Keratinocyte (primary cell): Measurements from ENCODE around the gene ZFP36L1. TPM values are rescaled to one million over a fixed set of nuclear protein-coding genes. Genes with fewer than 3 reads are reported as not detected.

Experiments
- DNase-seq: peaks from one replicate; pipeline ENCODE4 v3.0.0-alpha.2; 2011; ENCODE audit warnings: low read depth, missing footprints, low spot score
- FAIRE-seq: peaks from 2 replicates; lab custom pipeline; 2011; peaks lifted over from hg19 to GRCh38; lab: Jason Lieb, UNC
- H2AFZ ChIP-seq: 2 replicates; pipeline ENCODE4 v1.6.0; 2012; ENCODE audit warnings: low read length, control low read depth, inconsistent platforms; ENCODE audit not compliant: control insufficient read depth
- H3K27ac ChIP-seq: 2 replicates; pipeline ENCODE4 v1.5.1; 2011; ENCODE audit warnings: low read length; ENCODE audit not compliant: control insufficient read depth, insufficient read depth
- H3K27me3 ChIP-seq: 3 replicates; pipeline ENCODE4 v1.6.0; 2011; ENCODE audit warnings: low read length; ENCODE audit not compliant: control insufficient read depth, insufficient read depth; ENCODE audit errors: extremely low read depth
- H3K36me3 ChIP-seq, 2 experiments: 2 replicates in 1 of 2; 3 replicates in 1 of 2; pipeline ENCODE4 v1.5.1; 2011; ENCODE audit warnings: low read length in 2 of 2, mild to moderate bottlenecking in 1 of 2; ENCODE audit not compliant: control insufficient read depth in 2 of 2, insufficient read depth in 2 of 2; ENCODE audit errors: extremely low read depth in 1 of 2
- H3K4me1 ChIP-seq: 3 replicates; pipeline ENCODE4 v1.5.1; 2011; ENCODE audit warnings: low read length; ENCODE audit not compliant: control insufficient read depth, insufficient read depth; ENCODE audit errors: extremely low read depth
- H3K4me2 ChIP-seq: 3 replicates; pipeline ENCODE4 v1.6.0; 2011; ENCODE audit warnings: low read depth, low read length; ENCODE audit not compliant: control insufficient read depth, insufficient read depth; ENCODE audit errors: extremely low read depth
- H3K4me3 ChIP-seq, 3 experiments: fragments of 200-600 bp in 1 of 3; sonication (generic) in 1 of 3; 2 replicates in 2 of 3; 3 replicates in 1 of 3; pipeline ENCODE4 v1.5.1; 2011 to 2016; ENCODE audit warnings: low read length in 3 of 3, mild to moderate bottlenecking in 3 of 3, control low read depth in 2 of 3, inconsistent platforms in 1 of 3, low read depth in 1 of 3, mixed read lengths in 1 of 3, mixed run types in 1 of 3, moderate library complexity in 1 of 3; ENCODE audit not compliant: control insufficient read depth in 2 of 3, insufficient read depth in 2 of 3; ENCODE audit errors: extremely low read depth in 1 of 3
- H3K79me2 ChIP-seq: 2 replicates; pipeline ENCODE4 v1.6.0; 2012; ENCODE audit warnings: low read length; ENCODE audit not compliant: control insufficient read depth, insufficient read depth
- H3K9ac ChIP-seq: 3 replicates; pipeline ENCODE4 v1.6.0; 2011; ENCODE audit warnings: low read length; ENCODE audit not compliant: control insufficient read depth, insufficient read depth; ENCODE audit errors: extremely low read depth
- H3K9me1 ChIP-seq: 3 replicates; pipeline ENCODE4 v1.6.0; 2011; ENCODE audit warnings: low read length; ENCODE audit not compliant: control insufficient read depth, insufficient read depth; ENCODE audit errors: extremely low read depth
- H3K9me3 ChIP-seq: 2 replicates; pipeline ENCODE4 v1.5.1; 2012; ENCODE audit warnings: low read depth, low read length; ENCODE audit not compliant: control insufficient read depth
- H4K20me1 ChIP-seq: 3 replicates; pipeline ENCODE4 v1.6.0; 2011; ENCODE audit warnings: low read length; ENCODE audit not compliant: control insufficient read depth, insufficient read depth; ENCODE audit errors: extremely low read depth
- EZH2 ChIP-seq: IDR thresholded peaks from one replicate; pipeline ENCODE4 v1.6.1; 2012; ENCODE audit warnings: inconsistent platforms, mild to moderate bottlenecking, low read length, moderate library complexity
- dilution Hi-C: fragments of 300-500 bp; cut with MboI; formaldehyde crosslinking; loops from one replicate; pipeline ENCODE4 v1.7.0; 2020; ENCODE audit warnings: low sequenced_read_pairs; ENCODE audit not compliant: extremely low pct_ligation_motif_present
- polyA plus RNA-seq, 5 experiments: library from polyadenylated mRNA; depleted of rRNA in 3 of 5; stranded (reverse) in 3 of 5; stranded (forward) in 1 of 5; unstranded in 1 of 5; fragments of >200 nt; gene quantifications; 1 replicate in 1 of 5; 2 replicates in 3 of 5; 3 replicates in 1 of 5; pipeline versions ENCODE4 v1.2.1 to v1.2.3, GENCODE V29; 2011 to 2012; ENCODE audit warnings: missing spikeins in 2 of 5, low read depth in 1 of 5, low replicate concordance in 1 of 5
- TF ChIP-seq, protein P1 (sequence below), 3 experiments: IDR thresholded peaks in 1 of 3; conservative IDR thresholded peaks in 1 of 3; optimal IDR thresholded peaks in 1 of 3; 2 replicates in 2 of 3; 3 replicates in 1 of 3; pipeline versions ENCODE3 to v1.5.1; 2011; ENCODE audit warnings: low read length in 3 of 3, mild to moderate bottlenecking in 3 of 3, moderate library complexity in 2 of 3, control low read depth in 1 of 3, inconsistent platforms in 1 of 3; ENCODE audit not compliant: insufficient read depth in 2 of 3; ENCODE audit errors: extremely low read depth in 1 of 3

Gene ZFP36L1
- polyA plus RNA-seq, 1 donor (not counting 4 experiments of a cell fraction or from before 2014, with no cell fraction given), result 85.2 TPM

DNA sequence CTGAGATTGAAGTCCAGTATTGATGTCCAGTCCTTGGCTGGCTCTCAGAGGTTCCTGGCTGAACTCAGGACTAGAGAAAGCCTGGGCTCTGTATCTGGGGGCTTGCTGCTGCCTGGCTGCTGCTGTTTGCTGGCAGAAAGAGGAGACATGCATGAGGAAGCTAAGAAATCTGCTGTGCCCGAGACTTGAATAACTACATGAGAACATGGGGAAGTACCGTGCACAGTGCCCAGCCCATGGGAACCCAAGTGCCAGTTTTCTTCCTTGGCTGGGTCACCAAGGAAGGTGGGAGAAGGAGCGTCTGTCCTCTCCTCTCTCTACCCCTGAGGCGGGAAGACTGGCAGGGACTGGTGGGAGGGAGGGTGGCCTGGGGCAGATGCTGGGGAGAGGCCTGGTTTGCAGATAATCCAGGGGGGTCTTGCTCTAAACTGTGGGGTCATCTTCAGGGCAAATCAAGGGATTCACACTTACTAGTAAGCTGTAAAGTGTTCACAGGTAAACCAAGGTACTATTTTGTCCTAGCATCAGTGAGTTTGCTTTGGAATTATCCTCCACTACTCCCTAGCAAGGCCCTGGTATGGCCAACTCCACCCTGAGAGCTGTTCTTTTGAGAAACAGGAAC, 13.8 kb upstream of the ZFP36L1 start:
- Histone ChIP-seq H3K4me3 (no peak overlapping the region), H3K27me3 (no peaks in the 10 kb centered on the region), H3K4me2 (no peak overlapping the region), H2AFZ (no peak overlapping the region), H3K9ac (no peak overlapping the region), H3K9me1 (no peaks in the 10 kb centered on the region), H3K4me1 (peaks cover 5% of the 10 kb centered on the region), H3K36me3 (no peaks in the 10 kb centered on the region), H3K79me2 (no peaks in the 10 kb centered on the region), H3K9me3 (no peaks in the 10 kb centered on the region), H4K20me1 (no peaks in the 10 kb centered on the region), H3K27ac (no peak overlapping the region)
- no peak for FAIRE-seq
- TF ChIP-seq, protein P1, sequence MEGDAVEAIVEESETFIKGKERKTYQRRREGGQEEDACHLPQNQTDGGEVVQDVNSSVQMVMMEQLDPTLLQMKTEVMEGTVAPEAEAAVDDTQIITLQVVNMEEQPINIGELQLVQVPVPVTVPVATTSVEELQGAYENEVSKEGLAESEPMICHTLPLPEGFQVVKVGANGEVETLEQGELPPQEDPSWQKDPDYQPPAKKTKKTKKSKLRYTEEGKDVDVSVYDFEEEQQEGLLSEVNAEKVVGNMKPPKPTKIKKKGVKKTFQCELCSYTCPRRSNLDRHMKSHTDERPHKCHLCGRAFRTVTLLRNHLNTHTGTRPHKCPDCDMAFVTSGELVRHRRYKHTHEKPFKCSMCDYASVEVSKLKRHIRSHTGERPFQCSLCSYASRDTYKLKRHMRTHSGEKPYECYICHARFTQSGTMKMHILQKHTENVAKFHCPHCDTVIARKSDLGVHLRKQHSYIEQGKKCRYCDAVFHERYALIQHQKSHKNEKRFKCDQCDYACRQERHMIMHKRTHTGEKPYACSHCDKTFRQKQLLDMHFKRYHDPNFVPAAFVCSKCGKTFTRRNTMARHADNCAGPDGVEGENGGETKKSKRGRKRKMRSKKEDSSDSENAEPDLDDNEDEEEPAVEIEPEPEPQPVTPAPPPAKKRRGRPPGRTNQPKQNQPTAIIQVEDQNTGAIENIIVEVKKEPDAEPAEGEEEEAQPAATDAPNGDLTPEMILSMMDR (optimal IDR thresholded peaks at IDR 0.05 in 1 of 3, IDR thresholded peaks at IDR 0.05 in 1 of 3, conservative IDR thresholded peaks at IDR 0.05 in 1 of 3; ENCODE audit: extremely low read depth in 1 of 3, insufficient read depth in 2 of 3, low read length in 3 of 3), result no peak
- TF ChIP-seq EZH2, result no peak
- no peak for DNase-seq
- dilution Hi-C loops, result no loop called here

DNA sequence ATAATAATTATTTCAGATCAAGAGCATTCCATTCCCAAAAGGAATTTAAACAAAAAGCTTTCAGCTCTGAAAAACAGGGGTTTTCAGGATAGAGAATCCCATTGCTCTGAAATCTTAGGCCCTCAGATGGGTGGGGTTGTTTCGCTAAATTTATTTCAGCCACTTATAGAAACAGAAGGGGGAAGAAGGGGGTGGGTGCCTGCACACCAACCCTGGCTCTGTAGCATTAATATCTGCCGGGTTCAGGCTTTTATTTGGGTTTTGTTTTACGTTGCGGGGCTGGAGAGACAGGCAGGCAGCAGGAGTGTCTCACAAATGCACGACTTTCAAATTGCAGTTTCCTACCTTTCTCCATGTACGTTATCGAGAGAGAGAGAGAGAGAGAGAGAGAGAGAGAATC, 12.5 kb upstream of the ZFP36L1 start:
- Histone ChIP-seq H3K9ac (no peak overlapping the region), H3K4me2 (no peak overlapping the region), H3K27me3 (no peaks in the 10 kb centered on the region), H3K9me3 (no peaks in the 10 kb centered on the region), H3K9me1 (no peaks in the 10 kb centered on the region), H2AFZ (no peak overlapping the region), H3K4me1 (peaks cover 8% of the 10 kb centered on the region), H3K79me2 (no peaks in the 10 kb centered on the region), H3K36me3 (no peaks in the 10 kb centered on the region), H3K27ac (no peak overlapping the region), H4K20me1 (no peaks in the 10 kb centered on the region), H3K4me3 (no peak overlapping the region)
- no peak for TF ChIP-seq EZH2
- TF ChIP-seq, protein P1 (optimal IDR thresholded peaks at IDR 0.05 in 1 of 3, IDR thresholded peaks at IDR 0.05 in 1 of 3, conservative IDR thresholded peaks at IDR 0.05 in 1 of 3; ENCODE audit: extremely low read depth in 1 of 3, insufficient read depth in 2 of 3, low read length in 3 of 3), result no peak
- FAIRE-seq (no peak), DNase-seq (no peak)
- dilution Hi-C loops, result no loop called here
